COLO668 (cell line): ENCODE measurements around the gene GAS7.
"Not testable (repeated sequence)": the region's sequence is repeated elsewhere in the genome, so short reads cannot be mapped to it uniquely, and the experiment has no call there.

ENCODE experiments used
- DNase-seq: peaks from one replicate; lab custom pipeline; 2025; ENCODE audit not compliant: unreplicated experiment; lab: John Stamatoyannopoulos, UW

GAS7 gene

GRCh38 chr17:9922012-9922848 is 276.2 kb downstream of the GAS7 start:
- no peak for DNase-seq

- DNase-seq = not testable (repeated sequence)
Measured at GRCh38 chr17:9921216-9921615, 277.2 kb downstream of the GAS7 start.

GRCh38 chr17:9918804-9919352 is 279.5 kb downstream of the GAS7 start:
- DNase-seq = no peak

DNA sequence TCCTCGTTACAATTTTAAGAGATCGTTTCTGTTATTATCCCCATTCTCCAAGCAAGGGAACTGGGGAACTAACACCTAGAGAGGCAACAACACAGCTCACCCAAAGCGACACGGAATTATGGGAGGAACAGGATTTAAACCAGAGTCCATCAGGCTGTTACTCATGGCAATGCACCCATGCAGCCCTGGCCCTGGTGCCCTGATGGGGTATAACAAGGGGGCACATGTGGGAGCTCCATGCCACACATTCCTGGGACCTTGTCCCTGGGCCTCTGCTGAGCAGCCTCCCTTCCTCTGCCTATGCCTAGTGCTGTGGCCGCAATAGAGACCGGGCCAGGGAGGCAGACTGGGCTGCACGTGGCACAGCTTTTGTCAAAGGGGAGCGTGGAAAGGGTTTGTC is 280.1 kb downstream of the GAS7 start:
- no peak for DNase-seq

DNA sequence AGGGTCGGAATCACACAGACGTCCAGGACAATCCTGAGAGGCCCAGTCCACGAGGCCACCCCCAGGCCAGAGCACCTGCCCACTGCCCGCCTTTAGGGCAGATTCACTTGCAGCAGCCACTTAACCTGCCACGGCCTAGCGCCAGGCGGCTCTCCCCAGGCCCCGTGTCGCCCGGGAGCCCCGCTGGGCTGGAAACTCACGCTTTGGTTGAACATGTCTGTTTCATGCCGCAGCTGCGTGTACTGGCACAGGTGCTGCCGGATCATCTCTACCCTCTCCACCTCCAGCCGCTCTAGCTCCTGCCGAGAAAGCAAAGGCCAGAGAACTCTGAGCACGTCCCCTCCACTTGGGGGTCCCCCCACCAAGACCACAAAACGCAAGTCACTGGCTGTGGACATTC is 280.6 kb downstream of the GAS7 start:
- no peak for DNase-seq

DNA sequence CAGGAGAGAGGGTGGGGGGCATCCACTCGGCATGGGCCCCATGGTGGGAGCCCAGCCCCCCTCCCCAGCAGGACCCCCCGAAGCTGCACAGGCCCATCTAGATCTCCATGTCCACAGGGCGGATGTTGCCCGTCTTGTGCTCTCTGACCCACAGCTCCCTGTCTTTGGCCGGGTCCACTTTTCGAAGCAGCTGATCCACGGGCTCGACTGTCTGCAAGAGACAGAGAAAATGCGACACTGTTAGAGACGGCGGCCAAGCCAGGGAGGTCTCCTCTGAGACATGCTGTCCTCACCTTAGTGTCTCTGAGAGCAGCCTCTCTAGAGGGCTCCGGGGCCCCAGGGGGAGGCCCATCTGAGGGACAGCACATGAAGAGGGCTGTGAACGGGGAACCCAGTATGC is 281.3 kb downstream of the GAS7 start:
- no peak for DNase-seq

DNA sequence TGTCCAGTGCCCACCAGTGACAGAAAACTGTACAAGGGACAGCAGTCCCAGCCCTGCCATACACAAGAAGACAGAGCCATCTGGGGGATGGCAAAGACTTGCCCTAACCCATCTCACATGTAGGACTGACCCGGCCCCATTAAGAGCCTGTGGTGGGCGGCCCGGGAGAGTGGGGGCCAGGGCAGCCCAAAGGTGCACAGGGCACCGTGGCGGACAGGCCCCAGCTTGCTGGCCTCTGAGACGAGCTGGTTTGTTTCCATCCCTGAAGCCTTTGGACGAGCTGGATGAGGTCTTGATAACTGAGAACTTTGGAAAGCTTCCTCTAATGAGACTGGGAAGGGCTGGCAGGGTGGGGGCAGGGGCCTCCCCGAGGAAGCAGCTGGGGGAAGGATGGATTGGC is 282.3 kb downstream of the GAS7 start:
- DNase-seq = no peak

DNA sequence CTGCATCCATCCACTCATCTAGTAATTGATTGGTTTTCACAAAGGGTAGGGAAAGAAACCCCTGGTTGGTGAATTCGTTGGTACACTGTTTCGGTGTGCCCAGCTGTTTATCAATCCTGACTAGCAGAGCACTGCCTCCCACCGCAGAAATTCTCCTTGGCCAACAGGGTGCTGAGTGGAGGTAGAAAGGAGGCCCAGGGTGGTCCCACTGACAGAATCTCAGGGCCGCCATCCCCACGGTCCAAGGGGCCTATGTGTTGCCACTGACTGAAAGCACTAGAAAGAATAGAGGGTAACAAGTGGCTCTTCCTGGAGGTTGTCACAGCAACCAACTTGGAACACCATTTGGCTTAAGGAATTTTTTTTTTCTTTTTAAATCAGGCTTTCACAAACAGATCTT is 284.9 kb downstream of the GAS7 start:
- no peak for DNase-seq

DNA sequence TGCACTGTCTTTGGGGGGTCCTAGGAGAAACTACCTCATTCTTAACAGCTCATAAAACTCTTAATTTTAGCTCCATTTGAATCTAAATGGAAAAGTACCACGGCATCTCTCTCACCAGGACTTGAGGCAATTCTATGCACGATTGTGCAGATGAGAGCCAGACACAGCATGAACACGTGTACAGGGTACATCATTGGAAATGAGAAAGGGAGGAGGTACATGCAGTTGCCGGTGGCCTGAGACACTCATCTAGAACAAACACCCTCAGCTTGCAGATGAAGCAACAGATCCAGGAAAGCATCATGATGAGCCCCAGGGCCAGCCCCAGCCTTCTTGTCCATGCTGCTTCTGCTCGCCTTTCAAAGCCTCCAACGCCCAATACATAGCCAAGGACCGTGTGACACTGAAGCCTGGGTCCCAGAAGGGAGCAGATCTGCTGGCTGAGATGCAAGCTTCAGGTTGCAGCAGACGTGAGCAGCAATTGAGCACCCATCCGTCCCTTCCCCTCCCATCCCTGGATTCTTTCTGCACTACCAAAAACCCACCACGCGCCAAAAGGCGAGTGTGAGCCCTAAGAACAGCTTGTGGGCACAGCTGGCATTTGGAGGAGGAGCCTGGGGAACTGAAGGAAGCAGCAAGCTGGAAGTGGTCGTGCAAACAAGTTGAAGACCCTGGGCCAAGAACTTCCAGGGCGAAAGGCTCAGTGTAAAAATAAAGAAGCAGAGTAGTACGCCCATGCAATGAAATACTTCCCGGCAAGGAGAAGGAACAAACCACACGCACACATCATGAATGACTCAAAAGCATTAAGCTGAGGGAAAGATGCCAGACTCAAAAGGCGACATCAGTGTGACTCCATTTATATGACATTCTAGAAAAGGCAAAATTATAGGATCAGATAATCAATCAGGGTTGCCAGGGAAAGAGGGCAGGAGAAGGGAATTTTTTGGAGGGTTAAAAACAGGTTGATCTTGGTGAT is 286.0 kb downstream of the GAS7 start:
- DNase-seq = no peak

DNA sequence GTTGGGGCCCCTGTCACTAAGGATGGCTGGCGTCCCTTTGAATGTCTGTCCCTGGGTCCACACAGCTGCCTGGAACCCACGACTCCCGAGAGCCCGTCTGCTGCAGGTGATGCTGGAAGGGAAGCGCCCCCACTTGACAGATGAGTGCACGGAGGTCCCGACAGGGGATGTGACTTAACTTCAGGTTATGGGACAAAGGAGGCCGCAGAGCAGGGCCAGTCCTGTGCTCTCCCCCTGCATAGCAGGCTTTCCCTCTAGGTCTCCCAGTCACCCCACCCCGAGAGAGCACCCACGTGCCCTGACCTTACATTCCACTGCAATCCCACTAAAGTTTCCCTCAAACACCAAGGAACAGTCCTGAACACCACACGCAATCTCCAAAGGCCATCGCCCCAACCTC is 287.3 kb downstream of the GAS7 start:
- DNase-seq = no peak

- DNase-seq = no peak
Measured at GRCh38 chr17:9908649-9909042, 289.8 kb downstream of the GAS7 start.

- DNase-seq = no peak
Measured at GRCh38 chr17:9907883-9908648, 290.3 kb downstream of the GAS7 start.

GRCh38 chr17:9907131-9907530 is 291.3 kb downstream of the GAS7 start:
- DNase-seq = no peak

GRCh38 chr17:9906616-9907015 is 291.8 kb downstream of the GAS7 start:
- DNase-seq = no peak

DNA sequence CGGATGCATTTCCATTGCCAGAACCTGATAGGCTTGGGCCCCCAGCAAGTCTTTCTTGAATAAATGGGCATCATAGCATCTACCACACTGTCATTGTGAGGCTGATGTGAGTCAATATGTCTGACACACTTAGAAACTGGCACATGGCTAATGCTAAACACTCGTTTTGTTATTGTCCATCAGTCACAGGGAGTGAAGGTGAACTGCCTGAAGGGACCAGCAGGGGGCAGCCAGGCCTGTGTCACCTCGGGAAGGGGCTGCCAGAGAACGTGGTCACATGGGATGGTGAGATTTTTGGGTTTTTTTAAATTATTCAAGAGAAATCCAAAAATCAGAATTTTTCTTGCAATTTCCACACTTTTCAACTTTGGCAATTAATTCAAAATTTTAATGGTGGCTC is 292.5 kb downstream of the GAS7 start:
- DNase-seq = no peak

- no peak for DNase-seq
Measured at GRCh38 chr17:9905078-9905415, 293.4 kb downstream of the GAS7 start, which contains the start of gene RCVRN. RCVRN (minus strand) TSS chr17:9905271; CDS start chr17:9905180, 91 bp downstream.

GRCh38 chr17:9904277-9905077 is 293.9 kb downstream of the GAS7 start:
- DNase-seq = no peak

DNA sequence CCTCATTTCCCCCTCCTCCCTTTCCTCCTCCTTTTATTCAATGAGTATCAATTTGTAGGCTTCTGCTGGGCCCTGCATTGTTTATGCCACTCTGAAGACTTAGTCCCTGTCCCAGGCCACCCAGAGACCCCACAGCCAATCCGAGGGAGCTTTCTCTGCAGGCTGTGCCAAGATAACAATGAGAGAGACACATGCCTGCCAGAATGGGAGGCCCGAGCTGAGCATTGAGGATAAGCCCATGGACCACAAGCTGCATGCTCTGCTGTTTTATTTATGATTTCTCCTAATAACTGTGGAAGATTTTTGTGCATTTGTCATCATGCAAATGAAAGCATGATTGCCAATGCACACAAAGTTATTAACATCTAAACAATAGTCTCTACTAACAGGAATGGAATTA is 296.3 kb downstream of the GAS7 start:
- no peak for DNase-seq

- no peak for DNase-seq
Measured at GRCh38 chr17:9900784-9901183, 297.6 kb downstream of the GAS7 start.

DNA sequence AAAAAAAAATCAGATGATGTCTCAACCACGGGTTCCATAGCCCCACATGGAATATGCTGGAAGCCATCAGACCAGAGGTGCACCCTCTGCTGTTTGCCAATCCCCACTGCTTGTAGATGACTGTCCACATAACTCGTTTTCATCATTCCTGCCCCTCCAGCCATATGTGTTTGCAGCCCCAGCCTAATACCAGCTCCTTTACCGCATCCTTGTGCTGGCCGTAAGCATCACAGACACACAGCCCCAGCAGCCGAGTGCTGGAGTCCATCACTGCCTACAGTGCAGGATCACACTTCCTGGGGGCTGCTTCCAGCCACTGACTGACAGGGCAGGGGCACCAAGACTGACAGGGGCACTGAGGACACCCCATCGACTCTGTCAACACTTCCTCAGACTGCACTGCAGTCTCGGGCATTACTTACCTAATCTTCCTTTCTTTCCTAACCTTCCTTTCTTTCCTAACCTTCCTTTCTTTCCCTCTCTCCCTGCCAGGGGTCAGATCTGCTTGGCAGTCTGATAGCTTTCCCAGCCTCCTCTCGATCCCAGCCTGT is 298.3 kb downstream of the GAS7 start:
- DNase-seq = no peak
